Liver (tissue), 9 donors: ENCODE results near the gene HUWE1. TPM values are rescaled to one million over a fixed set of nuclear protein-coding genes. Genes with fewer than 3 reads are reported as not detected.
"Not testable (repeated sequence)": the region's sequence is repeated elsewhere in the genome, so short reads cannot be mapped to it uniquely, and the experiment has no call there.

Experiments used
- DNase-seq: peaks from one replicate; pipeline ENCODE4 v3.0.0-alpha.2; 2017; ENCODE audit warnings: low spot score
- H3K27ac ChIP-seq, 2 donors: one replicate each; pipeline ENCODE4 v1.7.0; 2013; ENCODE audit warnings: inconsistent platforms in 2 of 2, low read length in 2 of 2, control low read depth in 1 of 2, low read depth in 1 of 2, mild to moderate bottlenecking in 1 of 2
- H3K27me3 ChIP-seq, 4 donors: one replicate each; pipeline versions ENCODE4 v1.6.1 to v1.7.0; 2013; ENCODE audit warnings: low read length in 3 of 4, inconsistent platforms in 1 of 4, mild to moderate bottlenecking in 1 of 4, moderate library complexity in 1 of 4; ENCODE audit not compliant: control insufficient read depth in 4 of 4, insufficient read depth in 4 of 4
- H3K36me3 ChIP-seq, 4 donors: one replicate each; pipeline versions ENCODE4 v1.6.1 to v1.7.0; 2013; ENCODE audit warnings: low read length in 3 of 4, mild to moderate bottlenecking in 3 of 4, low read depth in 1 of 4, moderate library complexity in 1 of 4; ENCODE audit not compliant: control insufficient read depth in 4 of 4, insufficient read depth in 3 of 4
- H3K4me1 ChIP-seq, 4 donors: one replicate each; pipeline versions ENCODE4 v1.6.1 to v1.7.0; 2013; ENCODE audit warnings: low read length in 3 of 4, mild to moderate bottlenecking in 3 of 4, moderate library complexity in 1 of 4; ENCODE audit not compliant: control insufficient read depth in 4 of 4, insufficient read depth in 4 of 4
- H3K4me3 ChIP-seq, 3 donors: one replicate each; pipeline versions ENCODE4 v1.6.1 to v1.7.0; 2013; ENCODE audit warnings: low read length in 3 of 3, control low read depth in 1 of 3, low read depth in 1 of 3, mild to moderate bottlenecking in 1 of 3
- H3K9ac ChIP-seq, 2 donors: one replicate each; pipeline ENCODE4 v1.7.0; 2013; ENCODE audit warnings: low read length in 2 of 2, mild to moderate bottlenecking in 2 of 2, moderate library complexity in 2 of 2, control low read depth in 1 of 2, low read depth in 1 of 2
- H3K9me3 ChIP-seq, 4 donors: one replicate each; pipeline versions ENCODE4 v1.6.1 to v1.7.0; 2013; ENCODE audit warnings: low read length in 3 of 4; ENCODE audit not compliant: control insufficient read depth in 4 of 4
- EGR1 ChIP-seq, 2 donors: IDR thresholded peaks; 2 replicates each; pipeline ENCODE4 v1.6.1; 2016 to 2018; ENCODE audit warnings: antibody characterized with exemption in 2 of 2, low read depth in 2 of 2
- FOXA2 ChIP-seq: IDR thresholded peaks from 2 replicates; pipeline ENCODE4 v1.6.1; 2016; ENCODE audit warnings: antibody characterized with exemption
- HNF4A ChIP-seq, 2 donors: conservative IDR thresholded peaks; 2 replicates each; pipeline ENCODE4 v1.6.1; 2016; ENCODE audit warnings: antibody characterized with exemption in 2 of 2, mild to moderate bottlenecking in 2 of 2
- HNF4G ChIP-seq: IDR thresholded peaks from 2 replicates; pipeline ENCODE4 v1.6.1; 2016; ENCODE audit warnings: antibody characterized with exemption
- JUND ChIP-seq, 2 donors: IDR thresholded peaks; 2 replicates each; pipeline ENCODE4 v1.6.1; 2016; ENCODE audit warnings: antibody characterized with exemption in 2 of 2
- NR2F2 ChIP-seq: IDR thresholded peaks from 2 replicates; pipeline ENCODE4 v1.6.1; 2016; ENCODE audit warnings: antibody characterized with exemption
- RAD21 ChIP-seq, 2 donors: IDR thresholded peaks; 2 replicates each; pipeline ENCODE4 v1.6.1; 2016; ENCODE audit warnings: antibody characterized with exemption in 2 of 2, mild to moderate bottlenecking in 2 of 2
- SP1 ChIP-seq: IDR thresholded peaks from 2 replicates; pipeline ENCODE4 v1.6.1; 2018; ENCODE audit warnings: antibody characterized with exemption, mild to moderate bottlenecking
- TAF1 ChIP-seq: conservative IDR thresholded peaks from 2 replicates; pipeline ENCODE4 v1.6.1; 2016; ENCODE audit warnings: antibody characterized with exemption, mild to moderate bottlenecking
- YY1 ChIP-seq: IDR thresholded peaks from 2 replicates; pipeline ENCODE4 v1.6.1; 2016; ENCODE audit warnings: antibody characterized with exemption, mild to moderate bottlenecking
- WGBS: extraction: QIAGEN DNeasy Blood & Tissue Kit; methylation state at CpG from one replicate; pipeline ENCODE4 v1.1.7; 2013; 5-methylcytosine and 5-hydroxymethylcytosine counted together
- polyA plus RNA-seq, 2 donors: library from polyadenylated mRNA; stranded (reverse) in 1 of 2; unstranded in 1 of 2; fragments of 200-250 nt in 1 of 2; fragments of >200 nt in 1 of 2; fragmentation: Nextera tagmentation in 1 of 2; extraction: Ambion mirVana in 1 of 2; gene quantifications; one replicate each; pipeline versions ENCODE4 v1.2.1 to v1.2.3, GENCODE V29; 2013 to 2015
- total RNA-seq, 2 donors: library from RNA; depleted of rRNA; stranded (reverse); fragments of >200 nt; gene quantifications; one replicate each; pipeline ENCODE4 v1.2.3, GENCODE V29; 2014
- TF ChIP-seq, protein P1 (sequence below): IDR thresholded peaks from 2 replicates; pipeline ENCODE4 v1.6.1; 2016; ENCODE audit warnings: antibody characterized with exemption
- TF ChIP-seq, protein P2 (sequence below): IDR thresholded peaks from 2 replicates; pipeline ENCODE4 v1.6.1; 2016; ENCODE audit warnings: antibody characterized with exemption
- TF ChIP-seq, protein P3 (sequence below): fragments of 150-350 bp; IDR thresholded peaks from 2 replicates; pipeline ENCODE4 v1.5.1; 2017; ENCODE audit warnings: improper control_type of control experiment, low read depth, low read length; ENCODE audit not compliant: missing input control
- TF ChIP-seq, protein P4 (sequence below): IDR thresholded peaks from 2 replicates; pipeline ENCODE4 v1.6.1; 2016; ENCODE audit warnings: antibody characterized with exemption, mild to moderate bottlenecking
- donor health status: healthy.
- donor health status: healthy.
- donor health status: healthy.
- donor health status: healthy.
- donor health status: healthy.

Gene HUWE1
- total and polyA plus RNA-seq, 4 donors = 20.2 to 75.8 (median 37.7) TPM

DNA sequence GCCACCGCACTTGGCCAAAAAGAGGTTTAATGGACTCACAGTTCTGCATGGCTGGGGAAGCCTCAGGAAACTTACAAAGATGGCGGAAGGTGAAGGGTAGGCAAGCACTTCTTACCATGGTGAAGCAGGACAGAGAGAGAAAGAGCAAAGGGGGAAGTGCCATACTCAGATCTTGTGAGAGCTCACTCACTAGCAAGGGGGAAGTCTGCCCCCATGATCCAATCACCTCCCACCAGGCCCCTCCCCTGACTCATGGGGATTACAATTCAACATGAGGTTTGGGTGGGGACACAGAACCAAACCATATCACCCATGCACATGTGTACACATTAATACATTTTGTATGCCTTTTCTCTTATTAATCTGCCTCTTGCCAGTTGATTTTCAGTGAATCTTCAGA lies 175.2 kb downstream of the HUWE1 start:
- H3K4me3 ChIP-seq = no peak overlapping the region
- no peak overlapping the region for H3K9ac ChIP-seq
- H3K27me3 ChIP-seq = no peaks in the 10 kb centered on the region
- 100% methylated on average over 2 of the region's 2 CpGs for WGBS
- no peak overlapping the region for H3K27ac ChIP-seq
- TF ChIP-seq, protein P1, sequence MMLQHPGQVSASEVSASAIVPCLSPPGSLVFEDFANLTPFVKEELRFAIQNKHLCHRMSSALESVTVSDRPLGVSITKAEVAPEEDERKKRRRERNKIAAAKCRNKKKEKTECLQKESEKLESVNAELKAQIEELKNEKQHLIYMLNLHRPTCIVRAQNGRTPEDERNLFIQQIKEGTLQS = no peak
- no peaks in the 10 kb centered on the region for H3K4me1 ChIP-seq
- H3K9me3 ChIP-seq = no peaks in the 10 kb centered on the region
- no peaks in the 10 kb centered on the region for H3K36me3 ChIP-seq
- no peak for DNase-seq

DNA sequence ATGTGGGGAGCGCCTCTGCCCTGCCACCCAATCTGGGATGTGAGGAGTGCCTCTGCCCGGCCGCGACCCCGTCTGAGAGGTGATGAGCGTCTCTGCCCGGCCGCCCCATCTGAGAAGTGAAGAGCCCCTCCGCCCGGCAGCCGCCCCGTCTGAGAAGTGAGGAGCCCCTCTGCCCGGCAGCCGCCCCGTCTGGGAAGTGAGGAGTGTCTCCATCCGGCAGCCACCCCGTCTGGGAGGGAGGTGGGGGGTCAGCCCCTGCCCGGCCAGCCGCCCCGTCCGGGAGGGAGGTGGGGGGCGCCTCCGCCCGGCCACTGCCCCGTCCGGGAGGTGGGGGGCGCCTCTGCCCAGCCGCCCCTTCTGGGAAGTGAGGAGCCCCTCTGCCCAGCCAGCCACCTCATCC lies 182.5 kb downstream of the HUWE1 start:
- H3K9me3 ChIP-seq, H3K4me1 ChIP-seq, DNase-seq, H3K36me3 ChIP-seq, H3K9ac ChIP-seq, H3K4me3 ChIP-seq, H3K27ac ChIP-seq, H3K27me3 ChIP-seq: not testable (repeated sequence)
- 93% methylated on average over 28 of the region's 28 CpGs for WGBS

DNA sequence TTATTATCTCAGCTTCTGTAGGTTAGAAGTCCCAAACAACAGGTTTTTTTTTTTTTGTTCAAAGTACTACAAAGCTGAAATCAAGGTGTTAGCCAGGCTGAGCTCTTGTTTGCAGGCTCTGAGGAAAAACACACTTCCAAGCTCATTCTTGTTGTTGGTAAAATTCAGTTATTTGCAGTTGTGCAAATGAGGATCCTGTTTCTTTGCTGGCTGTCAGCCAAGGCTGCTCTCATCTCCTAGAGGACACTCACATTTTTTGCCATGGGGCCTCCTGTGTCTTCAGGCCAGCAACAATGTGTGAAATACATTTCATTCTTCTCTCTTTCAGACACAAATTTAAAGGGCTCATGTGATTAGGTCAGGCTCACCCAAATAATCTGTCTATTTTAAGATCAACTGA lies 192.1 kb downstream of the HUWE1 start:
- no peak overlapping the region for H3K9ac ChIP-seq
- no peaks in the 10 kb centered on the region for H3K9me3 ChIP-seq
- no peaks in the 10 kb centered on the region for H3K4me1 ChIP-seq
- DNase-seq = no peak
- TF ChIP-seq NR2F2 (no peak), SP1 (no peak), TAF1 (no peak), EGR1 (IDR thresholded peaks at IDR 0.05; ENCODE audit: low read depth in 2 of 2) (no peak), YY1 (no peak), JUND (IDR thresholded peaks at IDR 0.05) (no peak), RAD21 (IDR thresholded peaks at IDR 0.05) (no peak)
- TF ChIP-seq, protein P2, sequence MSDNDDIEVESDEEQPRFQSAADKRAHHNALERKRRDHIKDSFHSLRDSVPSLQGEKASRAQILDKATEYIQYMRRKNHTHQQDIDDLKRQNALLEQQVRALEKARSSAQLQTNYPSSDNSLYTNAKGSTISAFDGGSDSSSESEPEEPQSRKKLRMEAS = no peak
- TF ChIP-seq, protein P1 = no peak
- TF ChIP-seq, protein P3, sequence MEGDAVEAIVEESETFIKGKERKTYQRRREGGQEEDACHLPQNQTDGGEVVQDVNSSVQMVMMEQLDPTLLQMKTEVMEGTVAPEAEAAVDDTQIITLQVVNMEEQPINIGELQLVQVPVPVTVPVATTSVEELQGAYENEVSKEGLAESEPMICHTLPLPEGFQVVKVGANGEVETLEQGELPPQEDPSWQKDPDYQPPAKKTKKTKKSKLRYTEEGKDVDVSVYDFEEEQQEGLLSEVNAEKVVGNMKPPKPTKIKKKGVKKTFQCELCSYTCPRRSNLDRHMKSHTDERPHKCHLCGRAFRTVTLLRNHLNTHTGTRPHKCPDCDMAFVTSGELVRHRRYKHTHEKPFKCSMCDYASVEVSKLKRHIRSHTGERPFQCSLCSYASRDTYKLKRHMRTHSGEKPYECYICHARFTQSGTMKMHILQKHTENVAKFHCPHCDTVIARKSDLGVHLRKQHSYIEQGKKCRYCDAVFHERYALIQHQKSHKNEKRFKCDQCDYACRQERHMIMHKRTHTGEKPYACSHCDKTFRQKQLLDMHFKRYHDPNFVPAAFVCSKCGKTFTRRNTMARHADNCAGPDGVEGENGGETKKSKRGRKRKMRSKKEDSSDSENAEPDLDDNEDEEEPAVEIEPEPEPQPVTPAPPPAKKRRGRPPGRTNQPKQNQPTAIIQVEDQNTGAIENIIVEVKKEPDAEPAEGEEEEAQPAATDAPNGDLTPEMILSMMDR = no peak
- no peak overlapping the region for H3K4me3 ChIP-seq
- H3K27ac ChIP-seq = no peak overlapping the region
- H3K36me3 ChIP-seq = no peaks in the 10 kb centered on the region
- H3K27me3 ChIP-seq = peaks cover 0 to 2% (median 0%) of the 10 kb centered on the region in 4 donors

DNA sequence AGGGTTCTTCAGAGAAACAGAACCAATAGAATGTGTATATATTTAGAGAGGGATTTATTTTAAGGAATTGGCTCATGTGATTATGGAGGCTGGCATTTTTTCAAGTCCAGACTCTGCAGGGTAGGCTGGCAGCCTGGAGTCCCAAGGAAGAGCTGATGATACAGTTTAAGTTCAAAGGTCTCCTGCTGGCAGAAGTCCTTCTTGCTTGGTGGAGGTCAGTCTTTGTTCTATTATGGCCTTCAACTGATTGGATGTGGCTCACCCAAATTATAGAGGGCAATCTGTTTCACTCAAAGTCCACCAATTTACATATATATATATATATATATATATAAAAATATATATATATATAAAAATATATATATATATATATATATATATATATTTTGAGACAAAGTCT lies 200.2 kb downstream of the HUWE1 start:
- Histone ChIP-seq H3K27ac (no peak overlapping the region), H3K36me3 (no peaks in the 10 kb centered on the region), H3K9ac (no peak overlapping the region), H3K4me3 (no peak overlapping the region), H3K4me1 (no peaks in the 10 kb centered on the region), H3K9me3 (peaks cover 0 to 17% (median 8%) of the 10 kb centered on the region in 4 donors), H3K27me3 (peaks cover 0 to 2% (median 0%) of the 10 kb centered on the region in 4 donors)
- no peak for DNase-seq
- no peak for TF ChIP-seq HNF4A (conservative IDR thresholded peaks at IDR 0.05)
- no peak for TF ChIP-seq TAF1
- TF ChIP-seq SP1 = no peak
- TF ChIP-seq, protein P1 = no peak
- TF ChIP-seq EGR1 (IDR thresholded peaks at IDR 0.05; ENCODE audit: low read depth in 2 of 2) = no peak
- TF ChIP-seq, protein P3 = no peak
- TF ChIP-seq, protein P2 = no peak
- no peak for TF ChIP-seq HNF4G
- TF ChIP-seq FOXA2 = no peak
- no peak for TF ChIP-seq JUND (IDR thresholded peaks at IDR 0.05)
- TF ChIP-seq, protein P4, sequence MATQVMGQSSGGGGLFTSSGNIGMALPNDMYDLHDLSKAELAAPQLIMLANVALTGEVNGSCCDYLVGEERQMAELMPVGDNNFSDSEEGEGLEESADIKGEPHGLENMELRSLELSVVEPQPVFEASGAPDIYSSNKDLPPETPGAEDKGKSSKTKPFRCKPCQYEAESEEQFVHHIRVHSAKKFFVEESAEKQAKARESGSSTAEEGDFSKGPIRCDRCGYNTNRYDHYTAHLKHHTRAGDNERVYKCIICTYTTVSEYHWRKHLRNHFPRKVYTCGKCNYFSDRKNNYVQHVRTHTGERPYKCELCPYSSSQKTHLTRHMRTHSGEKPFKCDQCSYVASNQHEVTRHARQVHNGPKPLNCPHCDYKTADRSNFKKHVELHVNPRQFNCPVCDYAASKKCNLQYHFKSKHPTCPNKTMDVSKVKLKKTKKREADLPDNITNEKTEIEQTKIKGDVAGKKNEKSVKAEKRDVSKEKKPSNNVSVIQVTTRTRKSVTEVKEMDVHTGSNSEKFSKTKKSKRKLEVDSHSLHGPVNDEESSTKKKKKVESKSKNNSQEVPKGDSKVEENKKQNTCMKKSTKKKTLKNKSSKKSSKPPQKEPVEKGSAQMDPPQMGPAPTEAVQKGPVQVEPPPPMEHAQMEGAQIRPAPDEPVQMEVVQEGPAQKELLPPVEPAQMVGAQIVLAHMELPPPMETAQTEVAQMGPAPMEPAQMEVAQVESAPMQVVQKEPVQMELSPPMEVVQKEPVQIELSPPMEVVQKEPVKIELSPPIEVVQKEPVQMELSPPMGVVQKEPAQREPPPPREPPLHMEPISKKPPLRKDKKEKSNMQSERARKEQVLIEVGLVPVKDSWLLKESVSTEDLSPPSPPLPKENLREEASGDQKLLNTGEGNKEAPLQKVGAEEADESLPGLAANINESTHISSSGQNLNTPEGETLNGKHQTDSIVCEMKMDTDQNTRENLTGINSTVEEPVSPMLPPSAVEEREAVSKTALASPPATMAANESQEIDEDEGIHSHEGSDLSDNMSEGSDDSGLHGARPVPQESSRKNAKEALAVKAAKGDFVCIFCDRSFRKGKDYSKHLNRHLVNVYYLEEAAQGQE = no peak
- no peak for TF ChIP-seq YY1
- TF ChIP-seq RAD21 (IDR thresholded peaks at IDR 0.05) = no peak
